Naive thymus-derived CD4-positive, alpha-beta T cell (primary cell): ENCODE measurements around the gene ADM2. TPM values are rescaled to one million over a fixed set of nuclear protein-coding genes. Genes with fewer than 3 reads are reported as not detected.

ENCODE experiments used
- ATAC-seq: fragments of 150-1000 bp; cut with Tn5 transposase; 2 replicates; pipeline ENCODE4 v1.10.0; 2021; ENCODE audit warnings: mild to moderate bottlenecking, moderate library complexity
- CTCF ChIA-PET: fragments of 350-600 bp; sonication (Branson Sonifier 250); formaldehyde crosslinking; loops from one replicate; lab custom pipeline; 2021; ENCODE audit warnings: antibody characterized with exemption; lab: Charles Lee
- POLR2A ChIA-PET: fragments of 350-600 bp; sonication (Branson Sonifier 250); formaldehyde crosslinking; loops from one replicate; lab custom pipeline; 2021; ENCODE audit warnings: antibody characterized with exemption, inconsistent platforms; lab: Charles Lee
- DNase-seq, 9 donors: peaks; one replicate each; pipeline versions ENCODE4 v3.0.0 to v3.0.0-alpha.2; 2020 to 2022; ENCODE audit warnings: mixed read lengths in 1 of 9
- H3K27ac ChIP-seq: one replicate; pipeline ENCODE4 v1.7.0; 2013; ENCODE audit warnings: mild to moderate bottlenecking, low read depth, low read length, moderate library complexity
- H3K27me3 ChIP-seq, 2 donors: one replicate each; pipeline ENCODE4 v1.7.0; 2013; ENCODE audit warnings: low read length in 2 of 2, mild to moderate bottlenecking in 2 of 2, moderate library complexity in 2 of 2; ENCODE audit not compliant: control insufficient read depth in 2 of 2, insufficient read depth in 2 of 2
- H3K36me3 ChIP-seq, 3 experiments: 1 replicate in 2 of 3; 2 replicates in 1 of 3; pipeline ENCODE4 v1.7.0; 2013; ENCODE audit warnings: low read length in 3 of 3, mild to moderate bottlenecking in 3 of 3, moderate library complexity in 1 of 3; ENCODE audit not compliant: insufficient read depth in 3 of 3, control insufficient read depth in 2 of 3
- H3K4me1 ChIP-seq, 2 donors: one replicate each; pipeline ENCODE4 v1.7.0; 2013; ENCODE audit warnings: low read length in 2 of 2, mild to moderate bottlenecking in 2 of 2, moderate library complexity in 1 of 2; ENCODE audit not compliant: control insufficient read depth in 2 of 2, insufficient read depth in 2 of 2
- H3K4me3 ChIP-seq: 2 replicates; pipeline ENCODE4 v1.7.0; 2013; ENCODE audit warnings: mild to moderate bottlenecking, low read length
- H3K9me3 ChIP-seq, 3 experiments: 1 replicate in 2 of 3; 2 replicates in 1 of 3; pipeline ENCODE4 v1.7.0; 2013; ENCODE audit warnings: low read length in 3 of 3; ENCODE audit not compliant: control insufficient read depth in 2 of 3
- H3K27ac Mint-ChIP-seq, 9 donors: one replicate each; pipeline ENCODE4 v1.8.0; 2020 to 2022; ENCODE audit warnings: mixed read lengths in 9 of 9, mild to moderate bottlenecking in 8 of 9, moderate library complexity in 5 of 9, inconsistent platforms in 2 of 9
- H3K27me3 Mint-ChIP-seq, 5 donors: one replicate each; pipeline ENCODE4 v1.8.0; 2021 to 2022; ENCODE audit warnings: mixed read lengths in 5 of 5, mild to moderate bottlenecking in 1 of 5
- H3K36me3 Mint-ChIP-seq, 5 donors: one replicate each; pipeline ENCODE4 v1.8.0; 2020 to 2022; ENCODE audit warnings: mixed read lengths in 5 of 5, mild to moderate bottlenecking in 3 of 5, inconsistent platforms in 1 of 5
- H3K4me1 Mint-ChIP-seq, 7 donors: one replicate each; pipeline ENCODE4 v1.8.0; 2020 to 2022; ENCODE audit warnings: mixed read lengths in 7 of 7, mild to moderate bottlenecking in 3 of 7, inconsistent platforms in 1 of 7
- H3K4me3 Mint-ChIP-seq, 10 donors: one replicate each; pipeline ENCODE4 v1.8.0; 2020 to 2022; ENCODE audit warnings: mild to moderate bottlenecking in 10 of 10, mixed read lengths in 10 of 10, moderate library complexity in 6 of 10, inconsistent platforms in 2 of 10
- H3K9me3 Mint-ChIP-seq, 11 donors: one replicate each; pipeline ENCODE4 v1.8.0; 2020 to 2022; ENCODE audit warnings: mixed read lengths in 11 of 11, mild to moderate bottlenecking in 4 of 11, inconsistent platforms in 1 of 11, moderate library complexity in 1 of 11
- intact Hi-C, 2 donors: fragments of 100-400 bp; cut with micrococcal nuclease; formaldehyde crosslinking; loops; one replicate each; pipeline ENCODE4 v1.15.1; 2023
- polyA plus RNA-seq, 2 donors: library from polyadenylated mRNA; unstranded; fragments of 300-500 nt; fragmentation: Illumina TruSeq; gene quantifications; one replicate each; pipeline ENCODE4 v1.2.3, GENCODE V29; 2021
- total RNA-seq, 6 experiments: library from RNA in 5 of 6; stranded (reverse) in 5 of 6; gene quantifications; 1 replicate in 5 of 6; 2 replicates in 1 of 6; pipeline ENCODE4 v1.2.3 and lab custom pipeline; 2021 to 2026

The ADM2 gene
- total and polyA plus RNA-seq, 7 experiments from 2014 or later: 0.24 to 4.5 (median 3.7) TPM

DNA sequence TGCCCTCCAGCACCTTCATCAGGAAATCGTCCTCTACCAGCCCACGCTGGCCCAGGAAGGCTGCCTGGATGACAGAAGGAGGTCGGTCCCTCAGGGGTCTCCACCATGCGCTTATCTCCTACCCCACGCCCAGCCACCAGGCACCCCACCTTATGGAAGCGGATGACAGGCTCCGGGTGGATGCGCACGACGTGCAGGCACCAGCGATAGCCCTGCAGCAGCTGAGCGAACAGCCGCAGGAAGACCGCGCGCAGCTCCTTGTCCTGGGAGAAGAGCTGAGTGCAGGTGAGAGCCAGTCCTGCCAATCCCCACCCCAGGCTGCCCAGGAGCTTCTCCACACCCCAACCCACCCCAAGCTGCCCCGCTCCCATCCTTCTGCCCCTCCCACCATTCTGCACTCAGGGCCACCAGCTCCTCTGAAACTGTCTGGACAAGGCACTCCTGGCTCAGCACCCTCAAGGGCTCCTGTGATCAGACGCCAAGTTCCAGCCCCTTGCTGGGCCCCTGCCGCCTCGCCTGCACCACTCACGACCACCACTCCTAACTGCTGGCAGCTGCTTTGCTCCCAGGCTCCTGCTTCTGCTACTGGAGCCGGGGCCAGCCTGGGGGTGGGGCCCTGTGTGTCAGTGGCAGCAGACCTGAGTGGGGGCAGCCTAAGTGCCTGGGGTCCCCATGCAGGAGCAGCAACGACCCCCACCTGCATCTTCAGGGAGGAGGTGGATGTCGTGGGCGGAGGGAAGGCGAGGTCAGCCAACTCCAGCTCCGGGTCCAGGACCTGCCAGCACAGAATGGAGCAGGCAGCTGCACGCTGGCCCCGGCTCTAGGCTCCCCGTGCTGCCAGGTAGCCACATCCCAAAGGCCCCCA, 16.0 kb upstream of the ADM2 start:
- Mint-ChIP-seq H3K36me3 (peaks cover 0 to 23% (median 9%) of the 10 kb centered on the region in 5 donors), H3K27me3 (no peaks in the 10 kb centered on the region), H3K4me1 (peaks cover 12 to 33% (median 26%) of the 10 kb centered on the region in 7 donors), H3K9me3 (no peaks in the 10 kb centered on the region), H3K27ac (no peak overlapping the region), H3K4me3 (no peak overlapping the region)
- intact Hi-C loops: no loop called here
- H3K27ac ChIP-seq: no peak overlapping the region
- POLR2A ChIA-PET: interaction anchor here (0.7 to 1.3 kb wide), 2 partner anchors 33 to 60 kb away, joined by 3 to 4 read pairs; partner anchors contain the start of gene SCO2
- DNase-seq (no peak), ATAC-seq (no peak)
- H3K9me3 ChIP-seq: no peaks in the 10 kb centered on the region
- CTCF ChIA-PET: interaction anchor here (2.4 kb wide), 1 partner anchor 33 kb away, joined by 6 read pairs; no protein-coding TSS in a partner anchor
- peaks cover 17 to 22% of the 10 kb centered on the region in 2 donors for H3K4me1 ChIP-seq
- H3K4me3 ChIP-seq: no peak overlapping the region
- no peaks in the 10 kb centered on the region for H3K27me3 ChIP-seq
- H3K36me3 ChIP-seq: peaks cover 9 to 86% (median 29%) of the 10 kb centered on the region in 3 experiments

DNA sequence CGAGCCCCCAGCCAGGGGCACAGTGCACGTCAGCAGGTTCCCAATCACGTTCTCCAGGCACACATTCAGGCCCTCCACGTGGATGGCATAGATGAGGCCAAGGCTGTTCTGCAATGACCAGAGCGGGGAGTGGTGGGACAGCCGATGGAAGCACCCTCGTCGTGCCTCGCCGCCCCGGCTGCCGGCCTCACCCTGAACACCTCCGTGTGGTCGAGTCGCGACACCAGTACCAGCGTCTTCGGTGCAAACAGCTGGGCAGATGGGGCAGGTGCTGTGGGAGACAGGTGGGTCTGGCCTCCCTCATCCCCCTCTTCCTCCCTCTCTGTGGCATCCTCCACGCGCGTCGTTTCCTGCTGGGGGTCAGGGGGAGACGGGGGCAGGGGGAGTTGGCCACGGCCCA, 14.0 kb upstream of the ADM2 start:
- Mint-ChIP-seq H3K4me1 (peaks cover 30 to 51% (median 46%) of the 10 kb centered on the region in 7 donors), H3K36me3 (peaks cover 0 to 16% (median 7%) of the 10 kb centered on the region in 5 donors), H3K27me3 (no peaks in the 10 kb centered on the region), H3K4me3 (peak overlapping the region in 2 of 10 donors; percentile 64), H3K27ac (peak overlapping the region in 7 of 9 donors; percentile 51 to 91 (median 83)), H3K9me3 (no peaks in the 10 kb centered on the region)
- POLR2A ChIA-PET: interaction anchor here (1.9 to 2.0 kb wide), 2 partner anchors 10 to 14 kb away, joined by 6 to 8 read pairs; partner anchors contain the start of gene ADM2
- CTCF ChIA-PET: interaction anchor here (0.9 to 1.8 kb wide), 2 partner anchors 8 to 16 kb away, joined by 3 to 6 read pairs; no protein-coding TSS in a partner anchor
- H3K36me3 ChIP-seq: peaks cover 9 to 66% (median 22%) of the 10 kb centered on the region in 3 experiments
- intact Hi-C loops: no loop called here
- no peak overlapping the region for H3K4me3 ChIP-seq
- no peaks in the 10 kb centered on the region for H3K27me3 ChIP-seq
- H3K4me1 ChIP-seq: peaks cover 37 to 42% of the 10 kb centered on the region in 2 donors
- no peaks in the 10 kb centered on the region for H3K9me3 ChIP-seq
- ATAC-seq: no peak
- H3K27ac ChIP-seq: no peak overlapping the region
- no peak for DNase-seq

DNA sequence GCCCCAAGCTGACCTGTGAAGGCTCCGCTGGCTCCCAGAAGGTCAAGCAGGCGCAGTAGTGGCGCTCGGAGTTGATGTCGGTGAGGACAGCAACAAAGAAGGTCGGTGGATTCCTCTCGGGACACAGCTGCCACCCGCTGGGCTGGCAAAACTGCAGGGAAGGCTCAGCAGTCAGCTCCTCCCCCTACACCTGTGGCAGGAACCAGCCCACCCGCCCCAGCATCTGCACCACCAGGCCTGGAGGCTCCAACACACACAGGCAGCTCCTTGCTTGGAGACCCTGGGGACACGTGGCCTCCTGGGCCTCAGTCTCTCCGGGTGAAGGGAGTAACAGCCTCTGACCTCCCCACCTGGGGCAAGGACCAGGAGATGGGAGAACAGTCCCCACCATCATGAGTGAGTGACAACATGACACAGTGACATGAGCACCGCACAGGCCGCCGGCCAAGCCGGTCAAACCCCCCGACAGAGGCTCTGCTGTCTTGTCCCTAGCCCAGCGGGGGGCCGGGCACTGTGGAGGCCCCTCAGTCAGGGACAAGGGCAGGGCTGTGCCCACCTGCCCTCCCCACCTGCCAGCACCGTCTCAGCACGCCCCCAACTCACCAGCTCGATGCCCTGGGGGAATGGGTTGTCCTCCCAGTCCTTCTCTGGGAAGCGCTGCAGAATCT, 13.4 kb upstream of the ADM2 start:
- Mint-ChIP-seq H3K36me3 (peaks cover 0 to 15% (median 7%) of the 10 kb centered on the region in 5 donors), H3K9me3 (no peaks in the 10 kb centered on the region), H3K27me3 (no peaks in the 10 kb centered on the region), H3K4me3 (peak overlapping the region in 2 of 10 donors; percentile 98 to 100), H3K4me1 (peaks cover 33 to 55% (median 51%) of the 10 kb centered on the region in 7 donors), H3K27ac (peak overlapping the region; percentile 88 to 99 (median 93))
- Histone ChIP-seq H3K4me3 (no peak overlapping the region), H3K27me3 (no peaks in the 10 kb centered on the region), H3K36me3 (peaks cover 9 to 60% (median 22%) of the 10 kb centered on the region in 3 experiments), H3K9me3 (no peaks in the 10 kb centered on the region), H3K27ac (peak overlapping the region; percentile 90), H3K4me1 (peaks cover 43 to 48% of the 10 kb centered on the region in 2 donors)
- CTCF ChIA-PET: interaction anchor here (0.8 to 4.0 kb wide), 6 partner anchors 8 to 152 kb away, joined by 3 to 18 read pairs (median 4); partner anchors contain the start of gene SCO2
- DNase-seq: no peak
- intact Hi-C loops: no loop called here
- POLR2A ChIA-PET: interaction anchor here (1.3 to 3.6 kb wide), 7 partner anchors 10 to 153 kb away, joined by 4 to 19 read pairs (median 7); partner anchors contain the start of genes ADM2 and SCO2
- ATAC-seq: no peak

GRCh38 chr22:50468626-50469025, 12.7 kb upstream of the ADM2 start:
- peak overlapping the region; percentile 54 for H3K4me3 ChIP-seq
- peaks cover 50 to 55% of the 10 kb centered on the region in 2 donors for H3K4me1 ChIP-seq
- no peaks in the 10 kb centered on the region for H3K9me3 ChIP-seq
- CTCF ChIA-PET: interaction anchor here (0.8 to 4.0 kb wide), 5 partner anchors 9 to 152 kb away, joined by 3 to 18 read pairs (median 4); partner anchors contain the start of gene SCO2
- H3K36me3 ChIP-seq: peaks cover 4 to 53% (median 19%) of the 10 kb centered on the region in 3 experiments
- peak overlapping the region; percentile 90 for H3K27ac ChIP-seq
- H3K27me3 Mint-ChIP-seq: no peaks in the 10 kb centered on the region
- peak overlapping the region in 9 of 10 donors; percentile 4 to 100 (median 94) for H3K4me3 Mint-ChIP-seq
- intact Hi-C loops: loop anchor here in 1 of 2 donors (1.0 kb wide), 2 partner anchors 40 to 152 kb away; partner anchors contain the start of gene NCAPH2
- H3K36me3 Mint-ChIP-seq: peaks cover 0 to 17% (median 9%) of the 10 kb centered on the region in 5 donors
- POLR2A ChIA-PET: interaction anchor here (1.3 to 3.6 kb wide), 8 partner anchors 9 to 153 kb away, joined by 4 to 19 read pairs (median 7); partner anchors contain the start of genes ADM2, LMF2, NCAPH2 and SCO2
- DNase-seq: no peak
- H3K4me1 Mint-ChIP-seq: peaks cover 39 to 62% (median 56%) of the 10 kb centered on the region in 7 donors
- peak overlapping the region; percentile 88 to 99 (median 93) for H3K27ac Mint-ChIP-seq
- no peaks in the 10 kb centered on the region for H3K27me3 ChIP-seq
- ATAC-seq: no peak
- no peaks in the 10 kb centered on the region for H3K9me3 Mint-ChIP-seq

DNA sequence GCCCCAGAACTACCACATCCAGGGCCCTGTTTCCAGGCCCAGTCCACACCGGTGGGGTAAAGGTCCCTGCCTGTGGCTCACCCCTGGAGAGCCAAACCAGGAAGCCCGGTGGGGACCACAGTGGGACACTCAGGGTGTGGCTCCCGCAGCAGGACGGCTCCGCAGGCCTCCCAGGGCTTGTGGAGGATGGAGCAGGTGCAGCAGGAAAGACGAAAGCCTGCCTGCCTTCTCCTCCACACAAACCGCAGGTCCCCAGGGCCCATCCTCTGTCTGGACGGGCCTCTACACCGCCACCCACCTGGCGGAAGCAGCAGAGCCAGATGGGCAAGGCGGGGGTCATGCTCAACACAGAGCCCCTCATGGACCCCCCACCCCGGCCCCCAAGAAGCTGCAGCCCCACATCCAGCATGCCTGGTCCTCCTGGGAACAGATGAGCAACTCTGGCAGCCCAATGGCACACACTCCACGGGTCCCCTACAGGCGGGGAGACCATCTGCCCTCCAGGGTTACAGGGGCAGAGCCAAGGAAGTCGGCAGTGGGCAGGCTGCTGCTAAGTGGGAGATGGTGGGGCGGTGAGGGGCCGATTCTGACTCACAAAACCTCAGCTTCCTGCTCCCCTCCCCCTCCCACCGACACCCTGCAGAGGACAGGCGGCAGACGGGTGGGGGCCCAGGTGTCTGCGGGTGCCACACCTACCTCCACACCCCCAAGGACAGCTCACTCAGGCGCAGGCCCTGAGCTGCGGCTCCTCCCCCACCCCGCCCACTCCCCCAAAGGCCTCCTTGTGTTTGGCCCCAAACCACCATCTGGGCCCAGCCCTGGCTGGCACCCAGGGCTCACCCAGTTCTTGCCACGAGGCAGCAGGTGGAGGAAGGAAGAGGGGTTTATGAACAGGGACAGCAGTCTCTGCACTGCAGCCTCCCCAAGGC, 11.7 kb upstream of the ADM2 start:
- ATAC-seq (peak; percentile 95), DNase-seq (peak; percentile 77 to 96 (median 92))
- ChIA-PET POLR2A (interaction anchor here (0.6 to 3.6 kb wide), 24 partner anchors 8 to 218 kb away, joined by 3 to 19 read pairs (median 5); partner anchors contain the start of genes ADM2, LMF2, NCAPH2 and SCO2), CTCF (interaction anchor here (0.6 to 4.0 kb wide), 8 partner anchors 10 to 321 kb away, joined by 3 to 18 read pairs (median 5); partner anchors contain the start of genes LMF2, NCAPH2 and SCO2)
- peak overlapping the region; percentile 65 for H3K4me3 ChIP-seq
- peak overlapping the region; percentile 90 for H3K27ac ChIP-seq
- Mint-ChIP-seq H3K4me3 (peak overlapping the region; percentile 76 to 100 (median 90)), H3K27me3 (no peaks in the 10 kb centered on the region), H3K4me1 (peaks cover 45 to 69% (median 61%) of the 10 kb centered on the region in 7 donors), H3K27ac (peak overlapping the region; percentile 88 to 99 (median 93)), H3K36me3 (peaks cover 0 to 15% (median 7%) of the 10 kb centered on the region in 5 donors), H3K9me3 (no peaks in the 10 kb centered on the region)
- no peaks in the 10 kb centered on the region for H3K27me3 ChIP-seq
- intact Hi-C loops: loop anchor here (1.0 to 10.0 kb wide), 14 partner anchors 12 to 195 kb away; partner anchors contain the start of genes PPP6R2 (in 2 of the 2), SCO2 (in 2 of the 2), ADM2 (in 1 of the 2) and LMF2 (in 1 of the 2)
- H3K4me1 ChIP-seq: peaks cover 53 to 57% of the 10 kb centered on the region in 2 donors
- H3K36me3 ChIP-seq: peaks cover 0 to 43% (median 9%) of the 10 kb centered on the region in 3 experiments
- no peaks in the 10 kb centered on the region for H3K9me3 ChIP-seq
